Hepatocyte (in vitro differentiated cells): Measurements from ENCODE around the gene ADAM12. TPM values are rescaled to one million over a fixed set of nuclear protein-coding genes. Genes with fewer than 3 reads are reported as not detected.

Source experiments
- DNase-seq: peaks from one replicate; pipeline ENCODE4 v3.0.0-alpha.2; 2016; ENCODE audit warnings: low spot score
- H2AFZ ChIP-seq: fragments of 200-600 bp; sonication (generic); 2 replicates; pipeline ENCODE4 v1.6.0; 2016; ENCODE audit warnings: antibody characterized with exemption, mild to moderate bottlenecking
- H3K27ac ChIP-seq: fragments of 200-600 bp; sonication (generic); 2 replicates; pipeline ENCODE4 v1.5.1; 2016; ENCODE audit warnings: mild to moderate bottlenecking
- H3K27me3 ChIP-seq: fragments of 200-600 bp; sonication (generic); 2 replicates; pipeline ENCODE4 v1.6.1; 2016
- H3K36me3 ChIP-seq: fragments of 200-600 bp; sonication (generic); replicated peaks from 2 replicates; pipeline ENCODE4 v1.5.1; 2016; ENCODE audit warnings: low read depth; ENCODE audit not compliant: insufficient read depth
- H3K4me1 ChIP-seq: fragments of 200-600 bp; sonication (generic); 2 replicates; pipeline ENCODE4 v1.5.1; 2016; ENCODE audit warnings: mild to moderate bottlenecking, moderate library complexity; ENCODE audit not compliant: insufficient read depth
- H3K4me2 ChIP-seq: fragments of 200-600 bp; sonication (generic); 2 replicates; pipeline ENCODE4 v1.6.0; 2016
- H3K4me3 ChIP-seq: fragments of 200-600 bp; sonication (generic); 2 replicates; pipeline ENCODE4 v1.5.1; 2016; ENCODE audit warnings: mild to moderate bottlenecking
- H3K79me2 ChIP-seq: fragments of 200-600 bp; sonication (generic); 2 replicates; pipeline ENCODE4 v1.6.0; 2017; ENCODE audit warnings: mild to moderate bottlenecking
- H3K9me2 ChIP-seq: fragments of 200-600 bp; sonication (generic); replicated peaks from 2 replicates; pipeline ENCODE4 v1.6.0; 2017; ENCODE audit warnings: mild to moderate bottlenecking; ENCODE audit not compliant: insufficient read depth
- H3K9me3 ChIP-seq: fragments of 200-600 bp; sonication (generic); 2 replicates; pipeline ENCODE4 v1.5.1; 2016; ENCODE audit warnings: low read depth, mild to moderate bottlenecking
- H4K20me1 ChIP-seq: fragments of 200-600 bp; sonication (generic); 2 replicates; pipeline ENCODE4 v1.6.0; 2016; ENCODE audit warnings: mild to moderate bottlenecking; ENCODE audit not compliant: insufficient read depth, poor library complexity, severe bottlenecking
- CTCF ChIP-seq: fragments of 200-600 bp; sonication (generic); IDR thresholded peaks from 2 replicates; pipeline ENCODE4 v1.5.1; 2016; ENCODE audit warnings: antibody characterized with exemption, mild to moderate bottlenecking; ENCODE audit not compliant: poor library complexity
- EZH2 ChIP-seq: fragments of 200-600 bp; sonication (generic); IDR thresholded peaks from 2 replicates; pipeline ENCODE4 v1.6.1; 2016; ENCODE audit warnings: antibody characterized with exemption, mild to moderate bottlenecking, borderline replicate concordance
- EZH2phosphoT487 ChIP-seq: fragments of 200-600 bp; sonication (generic); IDR thresholded peaks from one replicate; pipeline ENCODE4 v1.6.1; 2018; ENCODE audit warnings: antibody characterized with exemption, mild to moderate bottlenecking, low read depth, moderate library complexity; ENCODE audit not compliant: unreplicated experiment, severe bottlenecking
- WGBS: methylation state at CpG from one replicate; pipeline ENCODE4 v1.1.6; 2016; ENCODE audit warnings: low lambda C conversion rate; ENCODE audit errors: missing lambda C conversion rate; 5-methylcytosine and 5-hydroxymethylcytosine counted together
- polyA plus RNA-seq: library from polyadenylated mRNA; unstranded; fragments of >200 nt; fragmentation: Nextera tagmentation; extraction: Ambion mirVana; gene quantifications from 2 replicates; pipeline ENCODE4 v1.2.1, GENCODE V29; 2016
- total RNA-seq: library from RNA; depleted of rRNA; stranded (reverse); fragments of >200 nt; gene quantifications from 2 replicates; pipeline ENCODE4 v1.2.3, GENCODE V29; 2014

The ADAM12 gene
- total and polyA plus RNA-seq, 2 experiments from 2014 or later, result 4.9 to 11.3 TPM

GRCh38 chr10:126099366-126099765 is 288.9 kb downstream of the ADAM12 start:
- no peak overlapping the region for H3K27ac ChIP-seq
- H3K4me1 ChIP-seq, result no peaks in the 10 kb centered on the region
- H2AFZ ChIP-seq, result no peak overlapping the region
- H3K36me3 ChIP-seq, result no peaks in the 10 kb centered on the region
- 76% methylated on average over 3 of the region's 3 CpGs for WGBS
- no peaks in the 10 kb centered on the region for H3K9me2 ChIP-seq
- H3K4me3 ChIP-seq, result no peak overlapping the region
- DNase-seq, result no peak
- H3K4me2 ChIP-seq, result no peak overlapping the region
- H3K79me2 ChIP-seq, result no peaks in the 10 kb centered on the region
- H4K20me1 ChIP-seq, result no peaks in the 10 kb centered on the region
- H3K27me3 ChIP-seq, result no peaks in the 10 kb centered on the region
- no peaks in the 10 kb centered on the region for H3K9me3 ChIP-seq
- TF ChIP-seq EZH2 (no peak), EZH2phosphoT487 (no peak), CTCF (no peak)

GRCh38 chr10:126098226-126098581 is 290.1 kb downstream of the ADAM12 start:
- Histone ChIP-seq H2AFZ (no peak overlapping the region), H4K20me1 (no peaks in the 10 kb centered on the region), H3K9me3 (no peaks in the 10 kb centered on the region), H3K4me3 (no peak overlapping the region), H3K4me1 (no peaks in the 10 kb centered on the region), H3K9me2 (no peaks in the 10 kb centered on the region), H3K36me3 (no peaks in the 10 kb centered on the region), H3K27ac (no peak overlapping the region), H3K4me2 (no peak overlapping the region), H3K27me3 (no peaks in the 10 kb centered on the region), H3K79me2 (no peaks in the 10 kb centered on the region)
- WGBS, result 95% methylated on average over 3 of the region's 3 CpGs
- DNase-seq, result no peak
- TF ChIP-seq EZH2 (no peak), EZH2phosphoT487 (no peak), CTCF (no peak)

- no peaks in the 10 kb centered on the region for H3K9me3 ChIP-seq
- WGBS, result 81% methylated on average over 6 of the region's 6 CpGs
These were observed 290.6 kb downstream of the ADAM12 start for GRCh38 chr10:126097558-126098225.

More at GRCh38 chr10:126097558-126098225, 290.6 kb downstream of the ADAM12 start:
- TF ChIP-seq CTCF (no peak), EZH2phosphoT487 (no peak), EZH2 (no peak)
- no peaks in the 10 kb centered on the region for H3K9me2 ChIP-seq
- no peak for DNase-seq
- H3K27ac ChIP-seq, result no peak overlapping the region
- no peaks in the 10 kb centered on the region for H3K36me3 ChIP-seq
- H3K4me1 ChIP-seq, result no peaks in the 10 kb centered on the region
- H2AFZ ChIP-seq, result no peak overlapping the region
- no peaks in the 10 kb centered on the region for H3K27me3 ChIP-seq
- no peaks in the 10 kb centered on the region for H4K20me1 ChIP-seq
- no peak overlapping the region for H3K4me3 ChIP-seq
- H3K79me2 ChIP-seq, result no peaks in the 10 kb centered on the region
- H3K4me2 ChIP-seq, result no peak overlapping the region
